SK-N-MC (cell line): ENCODE data around the gene TMEM98.
A peak's percentile ranks its signal among the peaks of the same experiment; 100 is the strongest.

Source experiments
- EZH2 ChIP-seq: fragments of 200-600 bp; sonication (generic); IDR thresholded peaks from one replicate; pipeline ENCODE4 v1.6.1; 2017; ENCODE audit warnings: antibody characterized with exemption
- POLR2AphosphoS5 ChIP-seq: IDR thresholded peaks from 2 replicates; pipeline ENCODE4 v1.6.1; 2012; ENCODE audit warnings: mild to moderate bottlenecking, low read depth, low read length, borderline replicate concordance

- TF ChIP-seq EZH2, result no peak
- TF ChIP-seq POLR2AphosphoS5, result peak; percentile 57; the same call in 1 of the 2 replicates
These were observed 30.5 kb downstream of the TMEM98 start for GRCh38 chr17:32958418-32958817.
